ENCODE results near the gene PROZ. TPM values are rescaled to one million over a fixed set of nuclear protein-coding genes. Genes with fewer than 3 reads are reported as not detected.

PROZ gene
- total and polyA plus RNA-seq, 2 of the 13 experiments (the other 11 are each of a cell fraction or from before 2014, with no cell fraction given), result 5.6 to 22.5 TPM

DNA sequence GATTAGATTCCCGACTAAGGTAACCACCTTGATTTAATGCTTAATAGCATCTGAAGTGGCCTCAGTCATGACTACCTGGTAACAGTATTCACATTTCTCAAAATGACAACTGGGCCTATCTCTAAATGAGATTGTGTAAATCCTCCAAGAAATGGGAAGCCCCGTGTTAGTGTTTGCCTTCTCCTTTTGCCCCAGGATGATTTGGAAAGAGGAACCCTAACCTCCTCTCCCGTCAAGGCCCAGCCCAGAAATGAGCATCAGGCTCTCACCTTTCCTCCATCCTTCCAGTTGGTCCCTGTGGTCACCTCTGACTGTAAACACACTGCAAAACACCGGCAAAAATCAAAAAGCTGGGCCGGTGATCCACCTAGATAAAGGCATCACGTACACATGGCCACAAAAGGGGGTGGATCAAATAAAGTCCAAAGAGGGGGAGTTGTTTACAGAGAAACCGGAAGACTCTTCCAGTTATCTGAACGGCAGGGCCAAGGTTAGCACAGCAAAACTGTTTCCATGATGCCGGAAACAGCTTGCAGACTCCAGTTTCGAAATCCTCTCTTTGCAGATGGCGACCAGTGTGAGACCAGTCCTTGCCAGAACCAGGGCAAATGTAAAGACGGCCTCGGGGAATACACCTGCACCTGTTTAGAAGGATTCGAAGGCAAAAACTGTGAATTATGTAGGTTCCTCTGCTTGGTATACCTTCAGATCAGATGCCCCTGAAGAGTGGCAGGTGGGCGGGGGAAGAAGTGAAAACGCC lies 19.5 kb upstream of the PROZ start (continued):
- peak; percentile 72; the same call in 1 of the 2 replicates for TF ChIP-seq ARID4A (CRISPR knock-in tag; IDR thresholded peaks at IDR 0.05; ENCODE audit: borderline replicate concordance)
- TF ChIP-seq POLR2A (IDR thresholded peaks at IDR 0.05; ENCODE audit: insufficient read depth in 1 of 2, low read depth in 2 of 2, low read length in 2 of 2), result peak in 1 of 2 experiments; percentile 43; a peak in 1 of 4 replicates
- TF ChIP-seq GTF3A (CRISPR knock-in tag; conservative IDR thresholded peaks at IDR 0.05), result 0 out of 2 replicates have a peak, but pooled peaks have one; percentile 79
- 0 out of 2 replicates have a peak, but pooled peaks have one; percentile 43 for TF ChIP-seq SMYD3 (CRISPR knock-in tag; IDR thresholded peaks at IDR 0.05)
- TF ChIP-seq, protein P1, sequence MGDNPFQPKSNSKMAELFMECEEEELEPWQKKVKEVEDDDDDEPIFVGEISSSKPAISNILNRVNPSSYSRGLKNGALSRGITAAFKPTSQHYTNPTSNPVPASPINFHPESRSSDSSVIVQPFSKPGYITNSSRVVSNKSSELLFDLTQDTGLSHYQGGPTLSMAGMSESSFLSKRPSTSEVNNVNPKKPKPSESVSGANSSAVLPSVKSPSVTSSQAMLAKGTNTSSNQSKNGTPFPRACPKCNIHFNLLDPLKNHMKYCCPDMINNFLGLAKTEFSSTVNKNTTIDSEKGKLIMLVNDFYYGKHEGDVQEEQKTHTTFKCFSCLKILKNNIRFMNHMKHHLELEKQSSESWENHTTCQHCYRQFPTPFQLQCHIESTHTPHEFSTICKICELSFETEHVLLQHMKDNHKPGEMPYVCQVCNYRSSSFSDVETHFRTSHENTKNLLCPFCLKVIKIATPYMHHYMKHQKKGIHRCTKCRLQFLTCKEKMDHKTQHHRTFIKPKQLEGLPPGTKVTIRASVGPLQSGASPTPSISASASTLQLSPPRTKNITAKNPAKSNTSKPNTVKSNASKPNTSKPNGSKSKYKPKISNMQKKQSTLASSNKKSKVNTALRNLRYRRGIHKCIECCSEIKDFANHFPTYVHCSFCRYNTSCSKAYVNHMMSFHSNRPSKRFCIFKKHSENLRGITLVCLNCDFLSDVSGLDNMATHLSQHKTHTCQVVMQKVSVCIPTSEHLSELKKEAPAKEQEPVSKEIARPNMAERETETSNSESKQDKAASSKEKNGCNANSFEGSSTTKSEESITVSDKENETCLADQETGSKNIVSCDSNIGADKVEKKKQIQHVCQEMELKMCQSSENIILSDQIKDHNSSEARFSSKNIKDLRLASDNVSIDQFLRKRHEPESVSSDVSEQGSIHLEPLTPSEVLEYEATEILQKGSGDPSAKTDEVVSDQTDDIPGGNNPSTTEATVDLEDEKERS (CRISPR knock-in tag; IDR thresholded peaks at IDR 0.05), result no peak
- TF ChIP-seq ZFP62 (CRISPR knock-in tag; IDR thresholded peaks at IDR 0.05), result no peak
- peak; percentile 95 for TF ChIP-seq ZFP90 (CRISPR knock-in tag; IDR thresholded peaks at IDR 0.05; ENCODE audit: borderline replicate concordance)
- peak; percentile 78 for TF ChIP-seq MTA1 (CRISPR knock-in tag; IDR thresholded peaks at IDR 0.05; ENCODE audit: borderline replicate concordance)
- TF ChIP-seq ZBTB49 (CRISPR knock-in tag; IDR thresholded peaks at IDR 0.05; ENCODE audit: borderline replicate concordance), result no peak
- no peak for TF ChIP-seq ZBTB7A (CRISPR knock-in tag; IDR thresholded peaks at IDR 0.05)
- no peak for TF ChIP-seq SNRNP70 (IDR thresholded peaks at IDR 0.05; ENCODE audit: low read depth, low read length)
- TF ChIP-seq ZNF253 (CRISPR knock-in tag; IDR thresholded peaks at IDR 0.05; ENCODE audit: borderline replicate concordance), result no peak
- TF ChIP-seq GFI1 (CRISPR knock-in tag; IDR thresholded peaks at IDR 0.05; ENCODE audit: borderline replicate concordance), result peak; percentile 93
- TF ChIP-seq, protein P2, sequence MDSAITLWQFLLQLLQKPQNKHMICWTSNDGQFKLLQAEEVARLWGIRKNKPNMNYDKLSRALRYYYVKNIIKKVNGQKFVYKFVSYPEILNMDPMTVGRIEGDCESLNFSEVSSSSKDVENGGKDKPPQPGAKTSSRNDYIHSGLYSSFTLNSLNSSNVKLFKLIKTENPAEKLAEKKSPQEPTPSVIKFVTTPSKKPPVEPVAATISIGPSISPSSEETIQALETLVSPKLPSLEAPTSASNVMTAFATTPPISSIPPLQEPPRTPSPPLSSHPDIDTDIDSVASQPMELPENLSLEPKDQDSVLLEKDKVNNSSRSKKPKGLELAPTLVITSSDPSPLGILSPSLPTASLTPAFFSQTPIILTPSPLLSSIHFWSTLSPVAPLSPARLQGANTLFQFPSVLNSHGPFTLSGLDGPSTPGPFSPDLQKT (CRISPR knock-in tag; IDR thresholded peaks at IDR 0.05; ENCODE audit: borderline replicate concordance), result no peak
- TF ChIP-seq ZNF230 (CRISPR knock-in tag; IDR thresholded peaks at IDR 0.05), result peak; percentile 86; the same call in 1 of the 2 replicates
- TF ChIP-seq NCOA1 (CRISPR knock-in tag; IDR thresholded peaks at IDR 0.05), result peak; percentile 70; the same call in 1 of the 2 replicates
- TF ChIP-seq SMC3 (IDR thresholded peaks at IDR 0.05; ENCODE audit: low read length), result peak; percentile 30; the same call in 1 of the 2 replicates
- peak; percentile 91 for TF ChIP-seq ZNF644 (CRISPR knock-in tag; IDR thresholded peaks at IDR 0.05; ENCODE audit: low read depth)

All from HepG2 (cell line).